Gastrocnemius medialis (tissue), 4 donors: Measurements from ENCODE around the gene OR8K5. TPM values are rescaled to one million over a fixed set of nuclear protein-coding genes. Genes with fewer than 3 reads are reported as not detected.

Experiments used
- ATAC-seq, 2 donors: fragments of 150-250 bp; one replicate each; pipeline ENCODE4 v1.9.1; 2016
- DNase-seq, 2 donors: peaks; one replicate each; pipeline ENCODE4 v3.0.0-alpha.2; 2019
- H3K27ac ChIP-seq, 4 donors: fragments of 200-600 bp; sonication (generic); 1 replicate in 1 of 4; 2 replicates in 3 of 4; pipeline ENCODE4 v1.5.1; 2016 to 2018; ENCODE audit warnings: mild to moderate bottlenecking in 2 of 4, moderate library complexity in 1 of 4
- H3K27me3 ChIP-seq, 3 donors: fragments of 200-600 bp; sonication (generic) in 2 of 3; 1 replicate in 1 of 3; 2 replicates in 2 of 3; pipeline versions ENCODE4 v1.5.1 to v1.6.0; 2016 to 2019; ENCODE audit warnings: mild to moderate bottlenecking in 1 of 3, moderate library complexity in 1 of 3
- H3K36me3 ChIP-seq, 2 donors: fragments of 200-600 bp; sonication (generic) in 1 of 2; one replicate each; pipeline ENCODE4 v1.5.1; 2017 to 2018
- H3K4me1 ChIP-seq, 2 donors: fragments of 200-600 bp; sonication (generic) in 1 of 2; one replicate each; pipeline ENCODE4 v1.5.1; 2016 to 2017; ENCODE audit warnings: mild to moderate bottlenecking in 2 of 2
- H3K4me3 ChIP-seq, 4 donors: fragments of 200-600 bp; sonication (generic) in 3 of 4; 1 replicate in 1 of 4; 2 replicates in 3 of 4; pipeline ENCODE4 v1.5.1; 2016 to 2019; ENCODE audit warnings: mild to moderate bottlenecking in 2 of 4
- H3K9me3 ChIP-seq, 3 donors: fragments of 200-600 bp; sonication (generic) in 2 of 3; 1 replicate in 1 of 3; 2 replicates in 2 of 3; pipeline ENCODE4 v1.5.1; 2016 to 2019
- CTCF ChIP-seq, 5 experiments: fragments of 450-650 bp in 3 of 5; fragments of 200-600 bp in 2 of 5; sonication (generic) in 2 of 5; IDR thresholded peaks in 4 of 5; conservative IDR thresholded peaks in 1 of 5; 1 replicate in 4 of 5; 2 replicates in 1 of 5; pipeline ENCODE4 v1.5.1; 2016 to 2019; ENCODE audit warnings: antibody characterized with exemption in 5 of 5, mild to moderate bottlenecking in 3 of 5, moderate library complexity in 3 of 5
- POLR2A ChIP-seq, 2 donors: fragments of 450-650 bp; IDR thresholded peaks; one replicate each; pipeline ENCODE4 v1.6.1; 2017; ENCODE audit warnings: antibody characterized with exemption in 2 of 2, mild to moderate bottlenecking in 2 of 2, moderate library complexity in 2 of 2
- in situ Hi-C, 4 donors: fragments of 200-750 bp; cut with MboI; loops; one replicate each; pipeline versions ENCODE4 v1.15.0 to v1.8.0; 2017; ENCODE audit warnings: low sequenced_read_pairs in 4 of 4
- intact Hi-C: fragments of 100-400 bp; cut with DNase I; formaldehyde crosslinking; loops from one replicate; pipeline ENCODE4 v1.15.1; 2023; ENCODE audit warnings: low total_unique reads
- total RNA-seq, 4 donors: library from RNA; depleted of rRNA; stranded (reverse); fragments of >200 nt; gene quantifications; one replicate each; pipeline versions ENCODE4 v1.1.0 to v1.2.3, GENCODE V29; 2016

The OR8K5 gene
- total RNA-seq, 4 donors from 2014 or later = not detected

- Histone ChIP-seq H3K36me3 (no peaks in the 10 kb centered on the region), H3K27ac (no peak overlapping the region), H3K9me3 (no peaks in the 10 kb centered on the region), H3K4me3 (no peak overlapping the region), H3K4me1 (no peaks in the 10 kb centered on the region), H3K27me3 (no peaks in the 10 kb centered on the region)
- intact Hi-C loops = no loop called here
- no peak for TF ChIP-seq POLR2A (IDR thresholded peaks at IDR 0.05)
- no peak for TF ChIP-seq CTCF (IDR thresholded peaks at IDR 0.05 in 4 of 5, conservative IDR thresholded peaks at IDR 0.05 in 1 of 5)
- in situ Hi-C loops = no loop called here
- DNase-seq (no peak), ATAC-seq (no peak)
Observed at GRCh38 chr11:56183459-56183858, 23.3 kb upstream of the OR8K5 start.

DNA sequence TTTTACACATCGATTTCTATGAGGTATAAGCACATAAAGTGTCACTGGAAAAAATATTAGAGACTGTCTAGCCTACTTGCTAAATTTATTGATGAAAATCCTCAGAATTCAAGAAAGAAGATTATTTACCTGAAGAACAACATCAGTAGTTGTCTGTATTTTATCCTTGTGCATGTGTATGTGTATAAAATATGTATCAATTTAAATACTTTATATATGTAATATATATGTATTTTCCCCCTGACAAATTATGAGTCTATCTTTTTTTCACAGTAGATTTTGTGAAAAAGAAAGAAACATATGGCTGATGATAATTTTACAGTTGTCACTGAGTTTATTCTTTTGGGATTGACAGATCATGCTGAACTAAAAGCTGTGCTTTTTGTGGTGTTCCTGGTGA, 16.2 kb upstream of the OR8K5 start, which contains the start of gene OR5J2:
Gene OR5J2, plus strand, starts transcription at position 301 of the 400 bp plus-strand sequence. Its CDS starts 0 bp downstream, at position 301.
- in situ Hi-C loops (no loop called here), intact Hi-C loops (no loop called here)
- no peak within 1 kb of the TSS for H3K4me3 ChIP-seq
- DNase-seq = no peak
- H3K27ac ChIP-seq = no peak within 1 kb of the TSS
- no peaks in the 10 kb centered on the region for H3K36me3 ChIP-seq
- ATAC-seq = no peak
- TF ChIP-seq POLR2A (IDR thresholded peaks at IDR 0.05) (no peak), CTCF (IDR thresholded peaks at IDR 0.05 in 4 of 5, conservative IDR thresholded peaks at IDR 0.05 in 1 of 5) (no peak)
- H3K4me1 ChIP-seq = no peaks in the 10 kb centered on the region
- H3K9me3 ChIP-seq = no peaks in the 10 kb centered on the region
- no peaks in the 10 kb centered on the region for H3K27me3 ChIP-seq

DNA sequence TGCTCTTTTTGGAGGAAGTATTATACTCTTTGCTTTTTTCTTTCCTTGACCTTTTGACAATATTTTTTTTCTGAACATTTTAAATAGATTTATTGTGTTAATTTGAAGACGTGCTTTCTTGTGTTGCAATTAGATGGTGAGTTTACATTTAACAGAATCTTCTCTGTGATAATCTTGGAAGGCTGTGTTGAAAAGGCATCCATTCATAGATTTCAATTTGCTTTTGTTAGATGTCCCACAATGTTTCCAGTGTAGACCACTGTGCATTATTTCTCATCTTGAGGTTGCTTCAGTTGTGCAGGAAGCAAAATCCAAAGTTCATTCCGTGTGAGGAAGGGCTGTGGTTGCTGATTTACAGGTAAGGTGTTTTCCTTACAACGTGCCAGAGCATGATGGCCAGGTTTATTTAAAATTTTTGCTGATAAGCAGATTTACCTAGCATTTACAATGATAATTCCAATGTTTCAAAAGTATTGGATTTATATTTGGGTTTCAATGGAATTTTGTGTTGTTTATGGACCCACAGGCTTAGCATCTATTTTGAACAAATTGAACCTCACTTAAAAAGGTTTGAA, 12.2 kb upstream of the OR8K5 start:
- in situ Hi-C loops (no loop called here), intact Hi-C loops (no loop called here)
- no peaks in the 10 kb centered on the region for H3K9me3 ChIP-seq
- no peak overlapping the region for H3K27ac ChIP-seq
- no peaks in the 10 kb centered on the region for H3K4me1 ChIP-seq
- H3K27me3 ChIP-seq = no peaks in the 10 kb centered on the region
- DNase-seq (no peak), ATAC-seq (no peak)
- H3K4me3 ChIP-seq = no peak overlapping the region
- TF ChIP-seq POLR2A (IDR thresholded peaks at IDR 0.05) (no peak), CTCF (IDR thresholded peaks at IDR 0.05 in 4 of 5, conservative IDR thresholded peaks at IDR 0.05 in 1 of 5) (no peak)
- H3K36me3 ChIP-seq = no peaks in the 10 kb centered on the region

DNA sequence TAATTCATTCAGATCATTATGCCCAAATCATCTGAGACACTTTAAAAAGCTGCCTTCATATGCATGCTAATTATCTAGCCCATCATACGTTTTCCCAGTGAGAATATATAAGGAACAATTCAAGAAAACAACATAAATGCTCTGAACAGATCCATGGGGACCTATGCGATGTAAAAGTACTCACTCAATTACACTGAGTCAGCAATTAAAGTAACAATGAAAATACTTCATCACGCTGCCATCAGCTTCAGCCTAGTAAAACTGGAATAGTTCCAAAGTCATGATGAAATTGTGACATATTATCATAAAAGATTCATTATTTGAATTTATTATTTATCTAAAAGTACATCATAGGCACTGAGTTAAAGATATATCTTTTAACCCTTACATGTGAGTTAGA, 3.7 kb upstream of the OR8K5 start:
- ATAC-seq = no peak

More for the DNA sequence above, 3.7 kb upstream of the OR8K5 start:
- Histone ChIP-seq H3K27ac (no peak overlapping the region), H3K27me3 (no peaks in the 10 kb centered on the region), H3K4me1 (no peaks in the 10 kb centered on the region), H3K4me3 (no peak overlapping the region), H3K9me3 (no peaks in the 10 kb centered on the region), H3K36me3 (no peaks in the 10 kb centered on the region)
- intact Hi-C loops (no loop called here), in situ Hi-C loops (no loop called here)
- DNase-seq = no peak
- no peak for TF ChIP-seq CTCF (IDR thresholded peaks at IDR 0.05 in 4 of 5, conservative IDR thresholded peaks at IDR 0.05 in 1 of 5)
- TF ChIP-seq POLR2A (IDR thresholded peaks at IDR 0.05) = no peak
